Measurements from ENCODE around the gene PLEKHN1.
A peak's percentile ranks its signal among the peaks of the same experiment; 100 is the strongest.

- peak; percentile 60 to 95 (median 94) for TF ChIP-seq CTCF (IDR thresholded peaks at IDR 0.05)
- TF ChIP-seq EP300 (IDR thresholded peaks at IDR 0.05): no peak
- no peak for TF ChIP-seq POLR2A (IDR thresholded peaks at IDR 0.05)
Observed at GRCh38 chr1:983798-984475, 17.7 kb downstream of the PLEKHN1 start.

Data from tibial nerve (tissue), 4 donors.